Panc1 (cell line): ENCODE measurements around the gene ZNF688. TPM values are rescaled to one million over a fixed set of nuclear protein-coding genes. Genes with fewer than 3 reads are reported as not detected.

ENCODE experiments used
- ATAC-seq: fragments of 200-7000 bp; cut with Tn5 transposase; 2 replicates; pipeline ENCODE4 v1.9.1; 2020; ENCODE audit warnings: mild to moderate bottlenecking, moderate library complexity
- BruUV-seq: library from RNA; stranded (reverse); fragments of 400-500 nt; replicated peaks from 2 replicates; lab custom pipeline; 2021; lab: Mats Ljungman, UMichigan
- CTCF ChIA-PET: fragments of 300-600 bp; sonication (Branson Sonifier 250); formaldehyde crosslinking; loops from one replicate; lab custom pipeline; 2022; ENCODE audit warnings: antibody characterized with exemption; lab: Charles Lee
- POLR2A ChIA-PET: fragments of 300-600 bp; sonication (Branson Sonifier 250); formaldehyde crosslinking; loops from one replicate; lab custom pipeline; 2022; ENCODE audit warnings: antibody characterized with exemption; lab: Charles Lee
- DNase-seq: peaks from one replicate; pipeline ENCODE4 v3.0.0-alpha.2; 2010; ENCODE audit warnings: low read depth, low spot score
- H3K27ac ChIP-seq: 2 replicates; pipeline ENCODE4 v1.5.1; 2011; ENCODE audit warnings: mild to moderate bottlenecking, low read length, inconsistent platforms
- H3K27me3 ChIP-seq: fragments of 200-500 bp; sonication (Bioruptor generic); 2 replicates; pipeline ENCODE4 v1.6.0; 2014; ENCODE audit warnings: low read length, inconsistent platforms; ENCODE audit not compliant: control insufficient read depth, insufficient read depth
- H3K36me3 ChIP-seq: fragments of 200-500 bp; sonication (Bioruptor generic); 2 replicates; pipeline ENCODE4 v1.5.1; 2014; ENCODE audit warnings: inconsistent platforms, mild to moderate bottlenecking, low read length, moderate library complexity; ENCODE audit not compliant: control insufficient read depth, insufficient read depth
- H3K4me1 ChIP-seq: 2 replicates; pipeline ENCODE4 v1.5.1; 2011; ENCODE audit warnings: inconsistent platforms, mild to moderate bottlenecking, low read length, moderate library complexity; ENCODE audit not compliant: control insufficient read depth, insufficient read depth
- H3K4me3 ChIP-seq, 2 experiments: 2 replicates each; pipeline ENCODE4 v1.5.1; 2011 to 2012; ENCODE audit warnings: low read depth in 2 of 2, low read length in 2 of 2, mild to moderate bottlenecking in 2 of 2, inconsistent platforms in 1 of 2, moderate library complexity in 1 of 2
- H3K9me3 ChIP-seq: fragments of 200-500 bp; sonication (Bioruptor generic); 2 replicates; pipeline ENCODE4 v1.5.1; 2014; ENCODE audit warnings: low read depth, mild to moderate bottlenecking, inconsistent platforms, low read length, moderate library complexity; ENCODE audit not compliant: control insufficient read depth, insufficient read depth
- POLR2AphosphoS5 ChIP-seq: IDR thresholded peaks from 2 replicates; pipeline ENCODE4 v1.6.1; 2012; ENCODE audit warnings: mild to moderate bottlenecking, low read depth, low read length, moderate library complexity
- REST ChIP-seq, 2 experiments: IDR thresholded peaks; 2 replicates each; pipeline ENCODE4 v1.6.1; 2011 to 2012; ENCODE audit warnings: low read depth in 2 of 2, control low read depth in 1 of 2, low read length in 1 of 2, mild to moderate bottlenecking in 1 of 2, moderate library complexity in 1 of 2; ENCODE audit not compliant: insufficient read depth in 1 of 2
- SIN3A ChIP-seq: IDR thresholded peaks from 2 replicates; pipeline ENCODE4 v1.6.1; 2012; ENCODE audit warnings: low read depth, mild to moderate bottlenecking, low read length, moderate library complexity, borderline replicate concordance; ENCODE audit not compliant: insufficient read depth
- TCF7L2 ChIP-seq: IDR thresholded peaks from 2 replicates; pipeline ENCODE4 v1.6.1; 2011; ENCODE audit warnings: mild to moderate bottlenecking, low read depth, low read length, inconsistent platforms
- in situ Hi-C: cut with HindIII; loops from 2 replicates; pipeline ENCODE4 v1.10.0; 2016; ENCODE audit warnings: low sequenced_read_pairs, low pct_unique_long_range_greater_than_20kb
- intact Hi-C: fragments of 100-400 bp; cut with micrococcal nuclease; formaldehyde crosslinking; loops from one replicate; pipeline ENCODE4 v1.10.0; 2022; ENCODE audit not compliant: unreplicated experiment
- total RNA-seq: library from RNA; stranded (reverse); gene quantifications from one replicate; pipeline ENCODE4 v1.2.1, GENCODE V29; 2021; ENCODE audit not compliant: unreplicated experiment
- TF ChIP-seq, protein P1 (sequence below): fragments of 450-650 bp; IDR thresholded peaks from 2 replicates; pipeline ENCODE4 v1.5.1; 2017; ENCODE audit warnings: mild to moderate bottlenecking

Gene ZNF688
- total RNA-seq, 1 experiment from 2014 or later: 7.7 TPM

DNA sequence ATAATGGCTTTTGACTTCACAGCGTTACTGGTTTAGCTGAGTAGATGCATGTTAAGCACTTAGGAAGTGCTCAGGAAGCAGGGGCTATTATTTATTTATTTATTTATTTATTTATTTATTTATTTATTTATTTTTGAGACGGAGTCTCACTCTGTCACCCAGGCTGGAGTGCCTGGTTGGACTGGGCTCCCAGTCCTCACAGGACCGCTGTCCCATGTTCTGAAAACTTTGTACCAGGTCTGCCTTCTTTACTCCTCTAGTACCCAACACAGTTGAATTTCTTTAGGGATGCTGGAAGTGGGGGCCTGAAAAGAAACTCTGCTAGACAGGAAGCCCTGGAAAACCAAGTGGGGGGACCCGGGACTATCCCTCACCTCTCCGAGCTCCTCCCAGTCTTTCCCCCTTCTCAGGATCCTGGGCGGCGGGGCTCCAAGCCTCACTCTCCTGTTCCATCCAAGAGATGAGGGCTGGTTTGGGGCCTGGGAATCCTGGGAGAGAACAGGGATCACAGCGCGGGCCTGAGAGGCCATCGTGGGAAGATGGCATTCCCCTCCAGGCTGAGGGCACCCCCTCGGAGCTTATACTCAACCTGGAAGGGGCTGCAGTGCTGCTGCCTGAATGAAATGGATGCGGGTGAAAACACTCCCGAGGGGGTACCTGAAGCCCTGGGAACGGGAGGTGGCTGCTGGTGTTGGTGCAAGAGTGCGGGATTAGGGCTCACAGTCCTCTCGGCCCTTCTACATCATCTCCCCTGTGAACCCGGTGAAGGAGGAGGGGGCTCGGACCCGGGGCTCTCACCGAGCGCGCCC is 674 bp downstream of the ZNF688 start:
- Histone ChIP-seq H3K27ac (peak overlapping the region; percentile 94), H3K4me3 (peak overlapping the region; percentile 66 to 89)
- peak; percentile 1; the same call in 1 of the 2 replicates for ATAC-seq

More for the DNA sequence above, 674 bp downstream of the ZNF688 start:
- H3K27me3 ChIP-seq: no peaks in the 10 kb centered on the region
- no TSS peak for BruUV-seq
- H3K36me3 ChIP-seq: no peaks in the 10 kb centered on the region
- peaks cover 9% of the 10 kb centered on the region for H3K4me1 ChIP-seq
- H3K9me3 ChIP-seq: no peaks in the 10 kb centered on the region
- POLR2A ChIA-PET: interaction anchor here (1.4 kb wide), 1 partner anchor 12 kb away, joined by 4 read pairs; the partner anchor contains the start of gene ZNF764
- in situ Hi-C loops: no loop called here
- TF ChIP-seq TCF7L2: no peak
- no peak for TF ChIP-seq SIN3A
- TF ChIP-seq POLR2AphosphoS5: no peak
- TF ChIP-seq, protein P1, sequence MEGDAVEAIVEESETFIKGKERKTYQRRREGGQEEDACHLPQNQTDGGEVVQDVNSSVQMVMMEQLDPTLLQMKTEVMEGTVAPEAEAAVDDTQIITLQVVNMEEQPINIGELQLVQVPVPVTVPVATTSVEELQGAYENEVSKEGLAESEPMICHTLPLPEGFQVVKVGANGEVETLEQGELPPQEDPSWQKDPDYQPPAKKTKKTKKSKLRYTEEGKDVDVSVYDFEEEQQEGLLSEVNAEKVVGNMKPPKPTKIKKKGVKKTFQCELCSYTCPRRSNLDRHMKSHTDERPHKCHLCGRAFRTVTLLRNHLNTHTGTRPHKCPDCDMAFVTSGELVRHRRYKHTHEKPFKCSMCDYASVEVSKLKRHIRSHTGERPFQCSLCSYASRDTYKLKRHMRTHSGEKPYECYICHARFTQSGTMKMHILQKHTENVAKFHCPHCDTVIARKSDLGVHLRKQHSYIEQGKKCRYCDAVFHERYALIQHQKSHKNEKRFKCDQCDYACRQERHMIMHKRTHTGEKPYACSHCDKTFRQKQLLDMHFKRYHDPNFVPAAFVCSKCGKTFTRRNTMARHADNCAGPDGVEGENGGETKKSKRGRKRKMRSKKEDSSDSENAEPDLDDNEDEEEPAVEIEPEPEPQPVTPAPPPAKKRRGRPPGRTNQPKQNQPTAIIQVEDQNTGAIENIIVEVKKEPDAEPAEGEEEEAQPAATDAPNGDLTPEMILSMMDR: no peak
- TF ChIP-seq REST (IDR thresholded peaks at IDR 0.05; ENCODE audit: insufficient read depth in 1 of 2, low read depth in 2 of 2, low read length in 1 of 2): peak; percentile 72 to 75
- intact Hi-C loops: no loop called here
- CTCF ChIA-PET: interaction anchor here (1.2 kb wide), 1 partner anchor 67 kb away, joined by 4 read pairs; no protein-coding TSS in a partner anchor
- no peak for DNase-seq
